LNCAP (cell line): ENCODE data around the gene NR5A2.

Experiments
- CTCF ChIP-seq: fragments of 450-650 bp; IDR thresholded peaks from 2 replicates; pipeline ENCODE4 v1.5.1; 2017; ENCODE audit warnings: mild to moderate bottlenecking

The NR5A2 gene

DNA sequence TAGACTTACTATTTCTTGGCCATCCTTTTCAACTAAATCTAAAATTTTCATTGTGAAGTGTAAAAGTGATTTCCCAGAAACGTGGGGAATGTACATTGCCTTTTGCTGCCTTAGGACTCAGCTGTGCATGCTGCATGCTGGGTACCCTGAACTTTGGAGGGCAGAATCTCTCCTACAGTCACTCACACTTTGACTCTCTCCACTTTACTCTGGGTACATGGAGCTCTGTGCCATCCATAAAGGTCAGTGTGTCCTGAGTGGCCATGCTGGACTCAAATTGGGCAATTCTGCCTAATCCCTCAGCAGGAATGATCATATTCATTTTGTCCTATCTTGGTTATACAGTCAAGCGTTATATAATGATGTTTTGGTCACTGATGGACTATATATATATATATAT is 105.6 kb downstream of the NR5A2 start:
- TF ChIP-seq CTCF: no peak

DNA sequence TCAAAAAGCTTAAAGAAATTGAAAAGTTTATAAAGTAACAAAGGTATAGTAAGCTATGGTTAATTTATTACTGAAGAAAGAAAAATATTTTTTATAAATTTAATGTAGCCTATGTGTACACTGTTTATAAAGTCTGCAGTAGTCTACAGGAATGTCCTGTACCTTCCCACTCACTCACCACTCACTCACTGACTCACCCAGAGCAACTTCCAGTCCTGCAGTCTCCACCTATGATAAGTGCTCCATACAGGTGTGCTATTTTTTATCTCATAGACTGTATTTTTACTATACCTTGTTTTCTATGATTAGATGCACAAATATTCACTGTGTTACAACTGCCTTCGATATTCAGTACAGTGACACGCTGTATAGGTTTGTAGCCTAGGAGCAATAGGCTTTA is 106.6 kb downstream of the NR5A2 start:
- TF ChIP-seq CTCF: no peak

- no peak for TF ChIP-seq CTCF
Measured at GRCh38 chr1:200136384-200136783, 108.9 kb downstream of the NR5A2 start.

GRCh38 chr1:200139661-200140250 is 112.2 kb downstream of the NR5A2 start:
- TF ChIP-seq CTCF: peak; percentile 94

- TF ChIP-seq CTCF: no peak
Measured at GRCh38 chr1:200143347-200143746, 115.8 kb downstream of the NR5A2 start.

DNA sequence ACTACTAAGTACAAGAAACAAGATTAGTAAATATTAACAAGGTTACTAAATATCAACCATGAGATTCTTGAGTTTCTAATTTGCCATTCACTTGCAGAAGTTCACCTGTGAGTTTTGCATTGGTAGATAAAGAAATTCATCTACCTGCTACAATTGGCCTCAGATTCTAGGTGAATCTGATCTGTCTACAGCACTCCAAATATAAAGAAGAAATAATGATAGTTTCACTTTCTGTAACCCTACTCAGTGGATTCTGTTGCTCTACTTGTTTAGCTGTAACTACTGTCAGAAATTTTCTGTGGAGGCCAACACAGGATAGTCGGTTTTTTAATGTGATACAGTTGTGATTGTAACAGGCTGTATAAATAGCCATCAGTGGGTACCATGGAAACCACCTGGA is 118.6 kb downstream of the NR5A2 start:
- no peak for TF ChIP-seq CTCF

- TF ChIP-seq CTCF: no peak
Measured at GRCh38 chr1:200147094-200147493, 119.6 kb downstream of the NR5A2 start.

- TF ChIP-seq CTCF: no peak
Measured at GRCh38 chr1:200147742-200148141, 120.2 kb downstream of the NR5A2 start.
